ENCODE measurements around the gene FRMPD4. TPM values are rescaled to one million over a fixed set of nuclear protein-coding genes. Genes with fewer than 3 reads are reported as not detected.

FRMPD4 gene
- total and polyA plus RNA-seq, 2 experiments from 2014 or later = 0.19 to 0.80 TPM

DNA sequence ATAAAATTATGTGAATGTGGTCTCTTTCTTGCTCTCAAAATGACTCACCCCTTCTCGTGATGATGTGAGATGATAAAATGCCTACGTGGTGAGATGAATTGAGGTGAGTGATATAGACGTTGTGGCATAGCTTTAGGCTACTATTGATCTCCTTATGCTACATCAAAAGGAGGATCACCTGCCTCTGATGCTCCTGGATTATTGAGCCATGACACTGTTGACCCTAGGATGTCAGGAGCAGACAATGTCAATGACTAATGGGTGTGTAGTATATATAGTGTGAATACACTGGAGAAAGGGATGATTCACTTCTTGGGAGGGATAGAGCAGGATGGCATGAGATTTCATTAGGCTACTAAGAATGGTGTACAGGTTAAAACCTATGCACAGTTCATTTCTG is 442.3 kb downstream of the FRMPD4 start:
- no peaks in the 10 kb centered on the region for H4K20me1 ChIP-seq (replicated peaks; ENCODE audit: insufficient read depth)
- TF ChIP-seq CREB1 (CRISPR knock-in tag; IDR thresholded peaks at IDR 0.05; ENCODE audit: low read depth) (no peak), JUNB (IDR thresholded peaks at IDR 0.05; ENCODE audit: unreplicated experiment) (no peak), EZH2phosphoT487 (IDR thresholded peaks at IDR 0.05; ENCODE audit: unreplicated experiment) (no peak), ZNF331 (CRISPR knock-in tag; IDR thresholded peaks at IDR 0.05; ENCODE audit: low read depth) (no peak), NANOG (IDR thresholded peaks at IDR 0.05; ENCODE audit: borderline replicate concordance) (no peak), POLR2AphosphoS5 (IDR thresholded peaks at IDR 0.05; ENCODE audit: low read depth) (no peak), ZNF114 (CRISPR knock-in tag; IDR thresholded peaks at IDR 0.05) (no peak)
- TF ChIP-seq, protein P1, sequence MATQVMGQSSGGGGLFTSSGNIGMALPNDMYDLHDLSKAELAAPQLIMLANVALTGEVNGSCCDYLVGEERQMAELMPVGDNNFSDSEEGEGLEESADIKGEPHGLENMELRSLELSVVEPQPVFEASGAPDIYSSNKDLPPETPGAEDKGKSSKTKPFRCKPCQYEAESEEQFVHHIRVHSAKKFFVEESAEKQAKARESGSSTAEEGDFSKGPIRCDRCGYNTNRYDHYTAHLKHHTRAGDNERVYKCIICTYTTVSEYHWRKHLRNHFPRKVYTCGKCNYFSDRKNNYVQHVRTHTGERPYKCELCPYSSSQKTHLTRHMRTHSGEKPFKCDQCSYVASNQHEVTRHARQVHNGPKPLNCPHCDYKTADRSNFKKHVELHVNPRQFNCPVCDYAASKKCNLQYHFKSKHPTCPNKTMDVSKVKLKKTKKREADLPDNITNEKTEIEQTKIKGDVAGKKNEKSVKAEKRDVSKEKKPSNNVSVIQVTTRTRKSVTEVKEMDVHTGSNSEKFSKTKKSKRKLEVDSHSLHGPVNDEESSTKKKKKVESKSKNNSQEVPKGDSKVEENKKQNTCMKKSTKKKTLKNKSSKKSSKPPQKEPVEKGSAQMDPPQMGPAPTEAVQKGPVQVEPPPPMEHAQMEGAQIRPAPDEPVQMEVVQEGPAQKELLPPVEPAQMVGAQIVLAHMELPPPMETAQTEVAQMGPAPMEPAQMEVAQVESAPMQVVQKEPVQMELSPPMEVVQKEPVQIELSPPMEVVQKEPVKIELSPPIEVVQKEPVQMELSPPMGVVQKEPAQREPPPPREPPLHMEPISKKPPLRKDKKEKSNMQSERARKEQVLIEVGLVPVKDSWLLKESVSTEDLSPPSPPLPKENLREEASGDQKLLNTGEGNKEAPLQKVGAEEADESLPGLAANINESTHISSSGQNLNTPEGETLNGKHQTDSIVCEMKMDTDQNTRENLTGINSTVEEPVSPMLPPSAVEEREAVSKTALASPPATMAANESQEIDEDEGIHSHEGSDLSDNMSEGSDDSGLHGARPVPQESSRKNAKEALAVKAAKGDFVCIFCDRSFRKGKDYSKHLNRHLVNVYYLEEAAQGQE (IDR thresholded peaks at IDR 0.05; ENCODE audit: unreplicated experiment) = no peak
- TF ChIP-seq, protein P2, sequence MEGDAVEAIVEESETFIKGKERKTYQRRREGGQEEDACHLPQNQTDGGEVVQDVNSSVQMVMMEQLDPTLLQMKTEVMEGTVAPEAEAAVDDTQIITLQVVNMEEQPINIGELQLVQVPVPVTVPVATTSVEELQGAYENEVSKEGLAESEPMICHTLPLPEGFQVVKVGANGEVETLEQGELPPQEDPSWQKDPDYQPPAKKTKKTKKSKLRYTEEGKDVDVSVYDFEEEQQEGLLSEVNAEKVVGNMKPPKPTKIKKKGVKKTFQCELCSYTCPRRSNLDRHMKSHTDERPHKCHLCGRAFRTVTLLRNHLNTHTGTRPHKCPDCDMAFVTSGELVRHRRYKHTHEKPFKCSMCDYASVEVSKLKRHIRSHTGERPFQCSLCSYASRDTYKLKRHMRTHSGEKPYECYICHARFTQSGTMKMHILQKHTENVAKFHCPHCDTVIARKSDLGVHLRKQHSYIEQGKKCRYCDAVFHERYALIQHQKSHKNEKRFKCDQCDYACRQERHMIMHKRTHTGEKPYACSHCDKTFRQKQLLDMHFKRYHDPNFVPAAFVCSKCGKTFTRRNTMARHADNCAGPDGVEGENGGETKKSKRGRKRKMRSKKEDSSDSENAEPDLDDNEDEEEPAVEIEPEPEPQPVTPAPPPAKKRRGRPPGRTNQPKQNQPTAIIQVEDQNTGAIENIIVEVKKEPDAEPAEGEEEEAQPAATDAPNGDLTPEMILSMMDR (conservative IDR thresholded peaks at IDR 0.05; ENCODE audit: low read depth in 2 of 2) = no peak
- Mint-ChIP-seq H3K4me1 (peaks cover 4% of the 10 kb centered on the region; the same call in 2 of the 3 replicates), H3K9me3 (no peaks in the 10 kb centered on the region; the same call in 2 of the 3 replicates), H3K36me3 (ENCODE audit: low read depth) (no peaks in the 10 kb centered on the region), H3K4me3 (no peak overlapping the region), H3K27ac (no peak overlapping the region), H3K27me3 (ENCODE audit: insufficient read depth, low read depth, poor library complexity) (peaks cover 2% of the 10 kb centered on the region)
- no peaks in the 10 kb centered on the region for H3K9me2 ChIP-seq (ENCODE audit: insufficient read depth)
- H3K79me2 ChIP-seq (replicated peaks; ENCODE audit: insufficient read depth) = no peaks in the 10 kb centered on the region
- no peak overlapping the region for H3K4me3 ChIP-seq
- DNase-seq (ENCODE audit: low spot score) (no peak), ATAC-seq (no peak)
- no peaks in the 10 kb centered on the region for H3F3A ChIP-seq (replicated peaks; ENCODE audit: low read depth)
- H3K36me3 ChIP-seq (ENCODE audit: insufficient read depth) = no peaks in the 10 kb centered on the region
- H3K4me2 ChIP-seq = no peak overlapping the region
- no peaks in the 10 kb centered on the region for H3K4me1 ChIP-seq (ENCODE audit: insufficient read depth)
- no peak overlapping the region for H3K27ac ChIP-seq (ENCODE audit: low read depth)
- H2AFZ ChIP-seq = no peak overlapping the region
- H3K27me3 ChIP-seq (ENCODE audit: insufficient read depth) = no peaks in the 10 kb centered on the region

DNA sequence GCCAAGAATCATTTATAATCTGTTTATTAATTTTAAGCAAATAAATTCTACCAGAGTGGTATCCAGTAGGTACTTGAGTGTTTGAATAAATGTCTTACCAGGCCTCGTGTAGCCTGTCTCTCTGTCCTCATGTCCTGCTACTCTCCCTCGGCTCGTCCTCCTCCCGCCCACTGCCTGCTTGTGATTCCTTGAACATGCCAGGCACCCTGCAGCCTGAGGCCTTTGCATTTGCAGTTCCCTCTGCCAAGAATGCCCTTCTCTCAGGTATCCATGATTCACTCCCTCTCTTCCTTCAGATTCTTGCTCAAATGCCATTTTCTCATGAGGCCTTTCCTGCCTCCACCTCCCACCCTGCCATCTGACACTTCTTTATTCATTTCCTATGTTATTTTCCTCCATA is 443.3 kb downstream of the FRMPD4 start:
- no peaks in the 10 kb centered on the region for H3K36me3 Mint-ChIP-seq (ENCODE audit: low read depth)
- H3K9me3 Mint-ChIP-seq = no peaks in the 10 kb centered on the region; the same call in 2 of the 3 replicates
- Histone ChIP-seq H3K79me2 (replicated peaks; ENCODE audit: insufficient read depth) (no peaks in the 10 kb centered on the region), H3K9me2 (ENCODE audit: insufficient read depth) (no peaks in the 10 kb centered on the region), H3K4me3 (no peak overlapping the region), H3K4me2 (no peak overlapping the region), H3K4me1 (ENCODE audit: insufficient read depth) (no peaks in the 10 kb centered on the region), H4K20me1 (replicated peaks; ENCODE audit: insufficient read depth) (no peaks in the 10 kb centered on the region), H2AFZ (no peak overlapping the region), H3F3A (replicated peaks; ENCODE audit: low read depth) (no peaks in the 10 kb centered on the region), H3K36me3 (ENCODE audit: insufficient read depth) (no peaks in the 10 kb centered on the region), H3K27me3 (ENCODE audit: insufficient read depth) (no peaks in the 10 kb centered on the region), H3K27ac (ENCODE audit: low read depth) (no peak overlapping the region)
- DNase-seq (ENCODE audit: low spot score) (no peak), ATAC-seq (no peak)
- no peaks in the 10 kb centered on the region for H3K27me3 Mint-ChIP-seq (ENCODE audit: insufficient read depth, low read depth, poor library complexity)
- H3K4me1 Mint-ChIP-seq = peaks cover 4% of the 10 kb centered on the region; the same call in 2 of the 3 replicates
- no peak overlapping the region for H3K27ac Mint-ChIP-seq
- no peak overlapping the region for H3K4me3 Mint-ChIP-seq
- TF ChIP-seq EZH2phosphoT487 (IDR thresholded peaks at IDR 0.05; ENCODE audit: unreplicated experiment) = no peak
- TF ChIP-seq CREB1 (CRISPR knock-in tag; IDR thresholded peaks at IDR 0.05; ENCODE audit: low read depth) = no peak
- TF ChIP-seq ZNF114 (CRISPR knock-in tag; IDR thresholded peaks at IDR 0.05) = no peak
- TF ChIP-seq, protein P1 (IDR thresholded peaks at IDR 0.05; ENCODE audit: unreplicated experiment) = no peak
- TF ChIP-seq STAT1 (IDR thresholded peaks at IDR 0.05; ENCODE audit: unreplicated experiment) = no peak
- TF ChIP-seq, protein P2 (conservative IDR thresholded peaks at IDR 0.05; ENCODE audit: low read depth in 2 of 2) = no peak
- TF ChIP-seq, protein P3, sequence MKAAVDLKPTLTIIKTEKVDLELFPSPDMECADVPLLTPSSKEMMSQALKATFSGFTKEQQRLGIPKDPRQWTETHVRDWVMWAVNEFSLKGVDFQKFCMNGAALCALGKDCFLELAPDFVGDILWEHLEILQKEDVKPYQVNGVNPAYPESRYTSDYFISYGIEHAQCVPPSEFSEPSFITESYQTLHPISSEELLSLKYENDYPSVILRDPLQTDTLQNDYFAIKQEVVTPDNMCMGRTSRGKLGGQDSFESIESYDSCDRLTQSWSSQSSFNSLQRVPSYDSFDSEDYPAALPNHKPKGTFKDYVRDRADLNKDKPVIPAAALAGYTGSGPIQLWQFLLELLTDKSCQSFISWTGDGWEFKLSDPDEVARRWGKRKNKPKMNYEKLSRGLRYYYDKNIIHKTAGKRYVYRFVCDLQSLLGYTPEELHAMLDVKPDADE (IDR thresholded peaks at IDR 0.05) = no peak
- no peak for TF ChIP-seq NANOG (IDR thresholded peaks at IDR 0.05; ENCODE audit: borderline replicate concordance)
- TF ChIP-seq POLR2AphosphoS5 (IDR thresholded peaks at IDR 0.05; ENCODE audit: low read depth) = no peak

All from GM23338 (cell line).